ENCODE results near the gene GPR35. TPM values are rescaled to one million over a fixed set of nuclear protein-coding genes. Genes with fewer than 3 reads are reported as not detected.

GPR35 gene
- total and polyA plus RNA-seq, 2 donors (not counting 3 experiments of a cell fraction or from before 2014, with no cell fraction given) = 0.18 to 0.33 TPM

DNA sequence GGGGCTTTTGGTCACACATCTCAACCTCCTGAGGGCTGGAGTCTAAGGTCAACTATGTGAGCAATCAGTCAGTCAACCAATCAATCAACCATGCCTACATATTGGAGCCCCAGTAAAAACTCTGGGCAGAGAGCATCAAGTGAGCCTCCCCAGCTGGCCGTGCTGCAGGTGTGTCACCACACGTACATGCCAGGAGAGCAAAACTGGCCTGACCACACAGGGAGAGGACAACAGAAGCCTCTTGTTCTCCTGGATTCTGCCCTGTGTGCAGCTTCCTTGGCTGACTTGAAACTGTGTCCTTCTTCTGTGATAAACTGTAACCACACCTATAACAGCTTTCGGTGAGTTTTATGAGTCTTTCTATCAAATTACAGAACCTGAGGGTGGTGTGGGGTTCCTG is 25.9 kb downstream of the GPR35 start:
- FAIRE-seq = no peak
- CTCF ChIA-PET = no interaction called here

More for the DNA sequence above, 25.9 kb downstream of the GPR35 start:
- H3K9me1 ChIP-seq (replicated peaks; ENCODE audit: control insufficient read depth, extremely low read depth, insufficient read depth, low read length) = no peaks in the 10 kb centered on the region
- dilution Hi-C loops (cut with MboI; ENCODE audit: extremely low pct_ligation_motif_present, low sequenced_read_pairs) = no loop called here
- BruUV-seq (replicated peaks) = no TSS peak
- no peaks in the 10 kb centered on the region for H3K36me3 ChIP-seq (ENCODE audit: control insufficient read depth in 2 of 2, extremely low read depth in 1 of 2, insufficient read depth in 2 of 2, low read length in 2 of 2)
- no peaks in the 10 kb centered on the region for H3K79me2 ChIP-seq (ENCODE audit: control insufficient read depth, insufficient read depth, low read length)
- H2AFZ ChIP-seq (ENCODE audit: low read depth, low read length) = no peak overlapping the region
- no peaks in the 10 kb centered on the region for H3K9me3 ChIP-seq (replicated peaks; ENCODE audit: control insufficient read depth, insufficient read depth, low read length)
- TF ChIP-seq JUN (IDR thresholded peaks at IDR 0.05; ENCODE audit: borderline replicate concordance, insufficient read depth, insufficient read length, low read depth) = no peak
- TF ChIP-seq, protein P1, sequence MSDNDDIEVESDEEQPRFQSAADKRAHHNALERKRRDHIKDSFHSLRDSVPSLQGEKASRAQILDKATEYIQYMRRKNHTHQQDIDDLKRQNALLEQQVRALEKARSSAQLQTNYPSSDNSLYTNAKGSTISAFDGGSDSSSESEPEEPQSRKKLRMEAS (IDR thresholded peaks at IDR 0.05; ENCODE audit: insufficient read depth, insufficient read length) = no peak
- TF ChIP-seq, protein P2, sequence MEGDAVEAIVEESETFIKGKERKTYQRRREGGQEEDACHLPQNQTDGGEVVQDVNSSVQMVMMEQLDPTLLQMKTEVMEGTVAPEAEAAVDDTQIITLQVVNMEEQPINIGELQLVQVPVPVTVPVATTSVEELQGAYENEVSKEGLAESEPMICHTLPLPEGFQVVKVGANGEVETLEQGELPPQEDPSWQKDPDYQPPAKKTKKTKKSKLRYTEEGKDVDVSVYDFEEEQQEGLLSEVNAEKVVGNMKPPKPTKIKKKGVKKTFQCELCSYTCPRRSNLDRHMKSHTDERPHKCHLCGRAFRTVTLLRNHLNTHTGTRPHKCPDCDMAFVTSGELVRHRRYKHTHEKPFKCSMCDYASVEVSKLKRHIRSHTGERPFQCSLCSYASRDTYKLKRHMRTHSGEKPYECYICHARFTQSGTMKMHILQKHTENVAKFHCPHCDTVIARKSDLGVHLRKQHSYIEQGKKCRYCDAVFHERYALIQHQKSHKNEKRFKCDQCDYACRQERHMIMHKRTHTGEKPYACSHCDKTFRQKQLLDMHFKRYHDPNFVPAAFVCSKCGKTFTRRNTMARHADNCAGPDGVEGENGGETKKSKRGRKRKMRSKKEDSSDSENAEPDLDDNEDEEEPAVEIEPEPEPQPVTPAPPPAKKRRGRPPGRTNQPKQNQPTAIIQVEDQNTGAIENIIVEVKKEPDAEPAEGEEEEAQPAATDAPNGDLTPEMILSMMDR (IDR thresholded peaks at IDR 0.05; ENCODE audit: extremely low read depth in 1 of 2, insufficient read depth in 1 of 2, low read depth in 1 of 2, low read length in 2 of 2) = no peak
- no peak for TF ChIP-seq POLR2AphosphoS5 (IDR thresholded peaks at IDR 0.05; ENCODE audit: insufficient read depth, low read depth, low read length)
- H3K27ac ChIP-seq (ENCODE audit: insufficient read depth, low read depth, low read length) = no peak overlapping the region
- no peaks in the 10 kb centered on the region for H4K20me1 ChIP-seq (replicated peaks; ENCODE audit: control insufficient read depth, extremely low read depth, insufficient read depth, low read length)
- POLR2A ChIA-PET = no interaction called here
- H3K4me1 ChIP-seq (ENCODE audit: control insufficient read depth, extremely low read depth, insufficient read depth, low read length) = no peaks in the 10 kb centered on the region
- no peak overlapping the region for H3K4me3 ChIP-seq (replicated peaks in 1 of 3; ENCODE audit: insufficient read depth in 1 of 3, low read depth in 1 of 3, low read length in 3 of 3)
- DNase-seq (ENCODE audit: low read depth, low spot score) = no peak
- intact Hi-C loops (cut with micrococcal nuclease) = no loop called here
- no peak overlapping the region for H3K4me2 ChIP-seq (ENCODE audit: insufficient read depth, low read length)
- H3K27me3 ChIP-seq (ENCODE audit: control insufficient read depth in 2 of 2, insufficient read depth in 2 of 2, low read length in 2 of 2) = peaks cover 0 to 4% of the 10 kb centered on the region in 2 experiments
- no peak overlapping the region for H3K9ac ChIP-seq (replicated peaks; ENCODE audit: extremely low read depth, insufficient read depth, low read length)

Data from endothelial cell of umbilical vein (primary cell).